Measurements from ENCODE around the gene DBN1. TPM values are rescaled to one million over a fixed set of nuclear protein-coding genes. Genes with fewer than 3 reads are reported as not detected.

Gene DBN1
- total and polyA plus RNA-seq, 9 of the 15 experiments (the other 6 are each of a cell fraction or from before 2014, with no cell fraction given): 0.25 to 87.2 (median 27.9) TPM

GRCh38 chr5:177482359-177482795 is 8.9 kb upstream of the DBN1 start (continued):
- TF ChIP-seq ZBTB33 (CRISPR knock-in tag; IDR thresholded peaks at IDR 0.05): peak; percentile 35; the same call in 1 of the 2 replicates
- TF ChIP-seq MBD2 (IDR thresholded peaks at IDR 0.05; ENCODE audit: borderline replicate concordance, low read depth): no peak; the same call in 1 of the 2 replicates
- peak; percentile 51; the same call in 1 of the 2 replicates for TF ChIP-seq POLR2AphosphoS5 (IDR thresholded peaks at IDR 0.05; ENCODE audit: control insufficient read depth, insufficient read depth, low read depth, low read length)
- TF ChIP-seq TRIM28 (IDR thresholded peaks at IDR 0.05): no peak
- peak; percentile 28 for TF ChIP-seq POLR2B (IDR thresholded peaks at IDR 0.05; ENCODE audit: low read depth, partially characterized antibody)
- no peak for TF ChIP-seq CBX5 (IDR thresholded peaks at IDR 0.05; ENCODE audit: borderline replicate concordance, low read depth)
- TF ChIP-seq, protein P1, sequence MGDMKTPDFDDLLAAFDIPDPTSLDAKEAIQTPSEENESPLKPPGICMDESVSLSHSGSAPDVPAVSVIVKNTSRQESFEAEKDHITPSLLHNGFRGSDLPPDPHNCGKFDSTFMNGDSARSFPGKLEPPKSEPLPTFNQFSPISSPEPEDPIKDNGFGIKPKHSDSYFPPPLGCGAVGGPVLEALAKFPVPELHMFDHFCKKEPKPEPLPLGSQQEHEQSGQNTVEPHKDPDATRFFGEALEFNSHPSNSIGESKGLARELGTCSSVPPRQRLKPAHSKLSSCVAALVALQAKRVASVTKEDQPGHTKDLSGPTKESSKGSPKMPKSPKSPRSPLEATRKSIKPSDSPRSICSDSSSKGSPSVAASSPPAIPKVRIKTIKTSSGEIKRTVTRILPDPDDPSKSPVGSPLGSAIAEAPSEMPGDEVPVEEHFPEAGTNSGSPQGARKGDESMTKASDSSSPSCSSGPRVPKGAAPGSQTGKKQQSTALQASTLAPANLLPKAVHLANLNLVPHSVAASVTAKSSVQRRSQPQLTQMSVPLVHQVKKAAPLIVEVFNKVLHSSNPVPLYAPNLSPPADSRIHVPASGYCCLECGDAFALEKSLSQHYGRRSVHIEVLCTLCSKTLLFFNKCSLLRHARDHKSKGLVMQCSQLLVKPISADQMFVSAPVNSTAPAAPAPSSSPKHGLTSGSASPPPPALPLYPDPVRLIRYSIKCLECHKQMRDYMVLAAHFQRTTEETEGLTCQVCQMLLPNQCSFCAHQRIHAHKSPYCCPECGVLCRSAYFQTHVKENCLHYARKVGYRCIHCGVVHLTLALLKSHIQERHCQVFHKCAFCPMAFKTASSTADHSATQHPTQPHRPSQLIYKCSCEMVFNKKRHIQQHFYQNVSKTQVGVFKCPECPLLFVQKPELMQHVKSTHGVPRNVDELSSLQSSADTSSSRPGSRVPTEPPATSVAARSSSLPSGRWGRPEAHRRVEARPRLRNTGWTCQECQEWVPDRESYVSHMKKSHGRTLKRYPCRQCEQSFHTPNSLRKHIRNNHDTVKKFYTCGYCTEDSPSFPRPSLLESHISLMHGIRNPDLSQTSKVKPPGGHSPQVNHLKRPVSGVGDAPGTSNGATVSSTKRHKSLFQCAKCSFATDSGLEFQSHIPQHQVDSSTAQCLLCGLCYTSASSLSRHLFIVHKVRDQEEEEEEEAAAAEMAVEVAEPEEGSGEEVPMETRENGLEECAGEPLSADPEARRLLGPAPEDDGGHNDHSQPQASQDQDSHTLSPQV (IDR thresholded peaks at IDR 0.05): no peak
- TF ChIP-seq KLF1 (tag; IDR thresholded peaks at IDR 0.05): no peak

Measured in K562 (cell line).